Measurements from ENCODE around the gene ARPC5L. TPM values are rescaled to one million over a fixed set of nuclear protein-coding genes. Genes with fewer than 3 reads are reported as not detected.

ARPC5L gene
- total RNA-seq: 10 to 100 TPM; 50.0 to 61.5 TPM

DNA sequence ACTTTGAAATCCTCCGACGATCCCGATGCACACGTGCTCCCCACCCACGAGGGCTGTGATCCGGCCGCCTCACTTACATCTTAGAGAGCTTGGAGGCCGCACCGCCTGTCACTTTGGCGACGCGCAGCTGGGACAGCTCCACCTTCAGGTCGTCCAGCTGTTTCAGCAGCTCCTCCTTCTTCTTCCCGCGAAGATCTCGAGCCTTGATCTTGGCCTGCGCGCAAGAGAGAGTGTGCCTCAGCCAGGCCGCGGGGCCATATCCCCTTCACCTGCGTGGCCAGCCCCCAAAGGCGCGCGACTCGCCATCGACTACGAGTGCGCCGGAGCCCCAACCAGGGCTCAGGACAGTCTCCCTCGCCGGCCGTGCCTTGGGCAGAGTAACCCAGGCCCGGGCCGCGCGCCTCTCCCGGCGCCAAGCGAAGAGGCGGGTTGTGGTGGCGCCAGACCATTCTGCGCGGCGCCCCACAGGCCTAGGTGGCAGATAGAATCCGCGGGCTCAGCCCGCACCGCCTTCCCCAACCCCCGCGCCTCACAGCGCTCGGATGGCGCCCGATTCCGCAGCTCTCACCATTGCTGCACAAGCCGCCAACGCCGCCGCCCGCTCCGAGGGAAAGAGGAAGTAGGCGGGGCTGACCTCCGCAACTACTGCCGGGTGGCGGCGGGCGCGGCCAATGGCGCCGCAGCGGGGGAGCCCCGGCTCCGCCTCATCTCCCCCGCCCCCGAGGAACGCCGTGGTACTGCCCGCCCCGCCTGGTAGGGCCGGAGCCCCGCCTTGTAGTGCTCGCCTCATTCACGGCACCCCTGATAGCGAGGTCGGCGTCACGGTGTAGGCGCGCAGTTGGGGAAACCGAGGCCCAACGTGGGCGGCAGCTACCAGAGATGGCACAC, at the start of gene ARPC5L, which contains the start of gene RPL35:
Gene ARPC5L, plus strand, starts transcription at position 789 of the 888 bp plus-strand sequence. CDS start 7,161 bp downstream, outside the sequence.
Gene RPL35, minus strand, starts transcription at position 616 of the 888 bp plus-strand sequence. Its CDS starts 45 bp downstream, at position 571.
- peak within 1 kb of the TSS; percentile 77 for H3K4me3 ChIP-seq
- H3K27ac ChIP-seq: peak within 1 kb of the TSS; percentile 81
- H3K9ac ChIP-seq (ENCODE audit: low read depth in 2 of 2, low read length in 2 of 2): peak within 1 kb of the TSS; percentile 80 to 87
- peaks cover 18% of the 10 kb centered on the region for H3K4me1 ChIP-seq
- TF ChIP-seq, protein P1, sequence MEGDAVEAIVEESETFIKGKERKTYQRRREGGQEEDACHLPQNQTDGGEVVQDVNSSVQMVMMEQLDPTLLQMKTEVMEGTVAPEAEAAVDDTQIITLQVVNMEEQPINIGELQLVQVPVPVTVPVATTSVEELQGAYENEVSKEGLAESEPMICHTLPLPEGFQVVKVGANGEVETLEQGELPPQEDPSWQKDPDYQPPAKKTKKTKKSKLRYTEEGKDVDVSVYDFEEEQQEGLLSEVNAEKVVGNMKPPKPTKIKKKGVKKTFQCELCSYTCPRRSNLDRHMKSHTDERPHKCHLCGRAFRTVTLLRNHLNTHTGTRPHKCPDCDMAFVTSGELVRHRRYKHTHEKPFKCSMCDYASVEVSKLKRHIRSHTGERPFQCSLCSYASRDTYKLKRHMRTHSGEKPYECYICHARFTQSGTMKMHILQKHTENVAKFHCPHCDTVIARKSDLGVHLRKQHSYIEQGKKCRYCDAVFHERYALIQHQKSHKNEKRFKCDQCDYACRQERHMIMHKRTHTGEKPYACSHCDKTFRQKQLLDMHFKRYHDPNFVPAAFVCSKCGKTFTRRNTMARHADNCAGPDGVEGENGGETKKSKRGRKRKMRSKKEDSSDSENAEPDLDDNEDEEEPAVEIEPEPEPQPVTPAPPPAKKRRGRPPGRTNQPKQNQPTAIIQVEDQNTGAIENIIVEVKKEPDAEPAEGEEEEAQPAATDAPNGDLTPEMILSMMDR (IDR thresholded peaks at IDR 0.05): peak; percentile 20
- H3K27me3 ChIP-seq: no peaks in the 10 kb centered on the region
- intact Hi-C loops (cut with DNase I): loop anchor here (2.0 kb wide), 1 partner anchor 281 kb away; the partner anchor contains the start of gene SCAI
- no peaks in the 10 kb centered on the region for H3K9me3 ChIP-seq
- peak; percentile 96 for DNase-seq
- H3K36me3 ChIP-seq: peaks cover 20% of the 10 kb centered on the region

DNA sequence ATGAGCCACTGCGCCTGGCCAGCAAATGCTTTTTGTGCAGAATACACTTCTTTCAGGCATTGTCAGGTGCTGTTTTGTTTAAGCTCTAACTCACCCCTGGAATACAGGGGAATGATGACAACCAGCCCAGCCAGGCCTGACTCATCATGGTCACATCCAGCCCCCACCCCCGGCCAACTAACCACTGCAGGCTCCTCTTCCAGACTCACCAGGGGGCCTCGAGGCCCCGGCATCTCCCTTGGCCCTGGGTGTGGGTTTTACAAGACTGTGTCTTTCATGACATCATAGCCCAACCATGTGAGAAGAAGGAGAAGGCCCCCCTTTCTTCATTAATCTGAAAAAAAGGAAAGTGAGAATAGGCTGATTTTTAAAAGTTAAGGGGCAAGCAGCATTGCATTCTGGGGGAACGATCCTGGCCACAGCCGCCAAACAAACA, 49.5 kb upstream of the ARPC5L start:
- no peak for DNase-seq
- no peaks in the 10 kb centered on the region for H3K9me3 ChIP-seq
- TF ChIP-seq, protein P1 (IDR thresholded peaks at IDR 0.05): no peak
- H3K4me3 ChIP-seq: no peak overlapping the region
- no peaks in the 10 kb centered on the region for H3K36me3 ChIP-seq
- H3K27ac ChIP-seq: no peak overlapping the region
- H3K4me1 ChIP-seq: no peaks in the 10 kb centered on the region
- H3K27me3 ChIP-seq: no peaks in the 10 kb centered on the region
- H3K9ac ChIP-seq (ENCODE audit: low read depth in 2 of 2, low read length in 2 of 2): no peak overlapping the region
- intact Hi-C loops (cut with DNase I): no loop called here

DNA sequence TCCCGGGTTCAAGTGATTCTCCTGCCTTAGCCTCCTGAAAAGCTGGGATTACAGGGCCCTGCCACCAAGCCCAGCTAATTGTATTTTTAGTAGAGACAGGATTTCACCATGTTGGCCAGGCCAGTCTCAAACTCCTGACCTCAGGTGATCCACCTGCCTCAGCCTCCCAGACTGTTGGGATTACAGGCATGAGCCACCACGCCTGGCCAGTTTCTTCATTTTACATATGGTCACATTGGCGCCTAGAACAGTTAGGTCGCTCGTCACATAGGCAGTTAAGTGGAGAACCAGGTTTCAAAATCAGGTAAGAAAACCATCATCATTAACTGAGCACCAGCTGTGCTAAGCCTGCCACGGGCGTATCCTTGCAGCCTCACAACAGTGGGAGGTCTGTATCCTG, 48.9 kb upstream of the ARPC5L start:
- Histone ChIP-seq H3K36me3 (no peaks in the 10 kb centered on the region), H3K9me3 (no peaks in the 10 kb centered on the region), H3K9ac (ENCODE audit: low read depth in 2 of 2, low read length in 2 of 2) (no peak overlapping the region), H3K27ac (no peak overlapping the region), H3K4me3 (no peak overlapping the region), H3K27me3 (no peaks in the 10 kb centered on the region), H3K4me1 (no peaks in the 10 kb centered on the region)
- intact Hi-C loops (cut with DNase I): no loop called here
- TF ChIP-seq, protein P1 (IDR thresholded peaks at IDR 0.05): no peak
- no peak for DNase-seq

DNA sequence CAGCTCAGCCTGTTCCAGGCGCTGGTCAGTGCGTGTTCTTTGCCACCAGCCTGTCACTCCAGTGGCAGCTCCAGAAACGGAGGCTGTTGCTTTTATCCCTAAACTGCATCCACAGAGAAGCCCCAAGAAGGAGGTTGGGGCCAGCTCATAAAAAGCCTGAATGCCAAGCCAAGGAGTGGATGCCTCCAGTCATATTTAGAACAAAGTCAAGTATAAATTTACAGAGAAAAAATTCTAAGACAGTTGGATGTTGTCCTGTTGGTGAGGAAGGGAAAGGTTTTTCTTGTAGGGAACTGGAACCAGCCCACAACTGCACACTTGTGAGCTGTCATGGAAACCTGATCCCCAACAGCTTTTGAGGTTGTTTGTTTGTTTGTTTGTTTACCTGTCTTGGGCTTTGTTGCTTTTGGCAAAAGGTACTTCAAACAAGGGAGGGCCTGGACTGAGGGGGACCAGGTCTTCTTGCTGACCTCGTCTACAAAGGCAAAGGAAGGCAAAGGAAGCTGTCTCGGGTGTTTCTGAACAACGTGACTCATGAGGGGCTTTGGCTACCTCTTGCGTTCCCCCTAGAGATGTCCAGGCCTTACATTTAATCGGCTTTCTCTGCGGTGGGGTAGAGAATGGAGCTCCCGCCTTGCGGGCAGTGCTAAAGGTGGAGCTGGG, 48.3 kb upstream of the ARPC5L start:
- H3K27me3 ChIP-seq: no peaks in the 10 kb centered on the region
- no peak overlapping the region for H3K9ac ChIP-seq (ENCODE audit: low read depth in 2 of 2, low read length in 2 of 2)
- TF ChIP-seq, protein P1 (IDR thresholded peaks at IDR 0.05): no peak
- H3K36me3 ChIP-seq: no peaks in the 10 kb centered on the region
- no peaks in the 10 kb centered on the region for H3K9me3 ChIP-seq
- no peak overlapping the region for H3K27ac ChIP-seq
- H3K4me3 ChIP-seq: no peak overlapping the region
- intact Hi-C loops (cut with DNase I): no loop called here
- no peak for DNase-seq
- H3K4me1 ChIP-seq: no peaks in the 10 kb centered on the region

DNA sequence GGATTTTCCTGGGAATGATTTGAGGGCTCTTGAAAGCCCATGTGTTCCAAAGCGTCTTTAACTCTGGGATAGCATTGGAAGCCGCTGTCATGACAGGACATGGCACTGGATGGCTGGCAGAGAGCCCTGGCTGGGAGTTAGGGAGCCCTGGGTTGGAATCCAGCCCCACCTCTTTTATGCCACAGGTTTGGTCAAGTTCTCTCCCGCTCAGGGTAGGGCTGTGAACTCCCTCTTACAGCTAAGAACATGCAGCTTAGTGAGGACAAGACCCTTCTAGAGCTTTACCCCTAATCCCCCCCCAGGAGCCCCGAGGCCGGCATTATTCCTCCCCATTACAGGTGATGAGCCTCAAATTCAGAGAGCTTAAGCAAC, 47.8 kb upstream of the ARPC5L start:
- DNase-seq: no peak
- Histone ChIP-seq H3K36me3 (no peaks in the 10 kb centered on the region), H3K9ac (ENCODE audit: low read depth in 2 of 2, low read length in 2 of 2) (no peak overlapping the region), H3K9me3 (no peaks in the 10 kb centered on the region), H3K4me1 (no peaks in the 10 kb centered on the region), H3K27me3 (no peaks in the 10 kb centered on the region), H3K27ac (no peak overlapping the region), H3K4me3 (no peak overlapping the region)
- TF ChIP-seq, protein P1 (IDR thresholded peaks at IDR 0.05): no peak
- intact Hi-C loops (cut with DNase I): no loop called here
